ENCODE results near the gene MEG3.
A peak's percentile ranks its signal among the peaks of the same experiment; 100 is the strongest.

The MEG3 gene

DNA sequence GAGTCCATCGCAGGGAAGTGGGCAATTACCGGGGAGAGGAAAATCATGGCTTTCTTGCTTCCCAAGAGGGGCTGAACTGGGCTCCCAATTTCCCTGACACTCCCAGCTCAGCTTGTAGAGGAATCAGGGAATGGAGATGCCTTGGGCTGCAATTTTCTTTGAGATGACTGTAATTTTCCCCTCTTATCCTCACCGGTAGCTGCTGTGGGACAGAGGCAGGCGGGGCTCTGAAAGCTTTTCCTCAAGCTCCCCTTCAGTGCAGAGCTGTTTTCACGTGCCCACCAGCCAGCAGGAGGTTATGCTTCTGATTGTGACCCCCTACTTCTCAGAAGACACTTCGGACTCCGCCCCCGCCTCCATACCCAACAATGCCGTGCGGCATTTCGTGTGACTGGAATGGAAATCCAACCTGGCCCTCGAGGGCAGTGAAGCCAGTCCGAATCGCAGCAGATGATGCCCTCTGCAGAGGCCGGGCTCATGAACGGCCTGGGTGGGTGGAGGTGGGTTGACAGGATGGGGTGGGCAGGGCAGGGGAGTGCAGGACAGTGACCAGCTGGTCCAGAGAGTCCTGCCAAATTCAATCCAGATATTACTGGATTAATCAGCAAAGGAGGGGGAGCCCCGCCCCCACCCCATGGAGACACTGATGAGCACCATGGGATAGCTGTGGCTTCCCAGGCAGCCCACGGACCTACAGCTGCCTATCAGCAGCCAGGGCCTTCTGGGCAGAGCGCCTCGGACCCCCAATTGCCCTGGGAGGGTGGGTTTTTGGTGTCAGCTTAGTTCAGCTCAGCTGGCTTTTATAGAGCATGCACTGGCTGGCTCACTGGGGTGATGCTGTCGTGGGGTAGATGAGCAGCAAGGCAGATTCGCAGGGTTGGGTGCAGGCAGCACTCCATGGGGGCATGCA, 40.0 kb downstream of the MEG3 start:
- no peak for DNase-seq

DNA sequence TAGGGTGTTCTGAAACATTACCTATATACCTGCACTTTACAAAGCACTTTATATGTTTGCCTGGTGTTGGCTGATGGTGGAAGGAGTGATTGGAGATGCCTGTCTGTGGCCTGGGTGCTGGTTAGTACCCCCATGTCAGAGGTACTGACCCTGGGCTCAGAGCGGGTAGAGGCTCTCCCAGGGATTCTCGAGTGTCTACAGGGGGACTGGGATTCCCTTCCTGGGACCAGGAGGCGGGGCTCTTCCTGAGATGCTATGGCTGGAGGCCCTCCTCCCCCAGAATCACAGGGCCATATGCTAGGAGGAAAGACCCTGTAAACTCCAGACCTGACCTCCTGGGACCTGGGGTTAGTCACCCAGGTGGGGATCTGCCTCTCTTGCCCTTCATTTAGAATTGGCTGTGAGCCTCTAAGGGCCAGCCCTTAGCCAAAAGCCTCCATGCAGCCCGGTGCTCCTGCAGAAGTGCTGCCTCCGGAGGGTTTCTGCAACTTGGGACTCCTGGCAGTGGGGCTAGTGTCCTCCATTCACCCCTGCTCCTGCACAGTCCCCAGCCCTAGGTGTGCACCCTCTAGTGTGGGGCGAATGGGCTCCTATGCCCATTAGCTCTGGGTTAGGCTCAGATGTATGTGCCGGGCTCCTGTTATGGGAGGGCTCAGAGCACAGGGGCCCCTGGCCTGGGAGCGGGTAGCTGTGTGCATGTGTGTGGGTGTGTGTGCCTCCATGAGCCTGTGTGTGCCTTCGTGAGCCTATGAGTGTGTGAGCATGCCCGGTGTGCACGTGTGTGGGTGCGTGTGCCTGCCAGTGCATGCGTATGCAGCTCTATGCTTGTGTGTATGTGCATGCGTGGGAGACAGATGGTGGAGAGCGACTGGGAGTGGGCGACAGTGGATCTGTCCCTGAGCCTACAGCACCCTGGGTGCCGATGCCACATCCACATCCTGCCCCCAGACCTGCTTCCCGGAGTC, 41.0 kb downstream of the MEG3 start:
- no peak for DNase-seq

DNA sequence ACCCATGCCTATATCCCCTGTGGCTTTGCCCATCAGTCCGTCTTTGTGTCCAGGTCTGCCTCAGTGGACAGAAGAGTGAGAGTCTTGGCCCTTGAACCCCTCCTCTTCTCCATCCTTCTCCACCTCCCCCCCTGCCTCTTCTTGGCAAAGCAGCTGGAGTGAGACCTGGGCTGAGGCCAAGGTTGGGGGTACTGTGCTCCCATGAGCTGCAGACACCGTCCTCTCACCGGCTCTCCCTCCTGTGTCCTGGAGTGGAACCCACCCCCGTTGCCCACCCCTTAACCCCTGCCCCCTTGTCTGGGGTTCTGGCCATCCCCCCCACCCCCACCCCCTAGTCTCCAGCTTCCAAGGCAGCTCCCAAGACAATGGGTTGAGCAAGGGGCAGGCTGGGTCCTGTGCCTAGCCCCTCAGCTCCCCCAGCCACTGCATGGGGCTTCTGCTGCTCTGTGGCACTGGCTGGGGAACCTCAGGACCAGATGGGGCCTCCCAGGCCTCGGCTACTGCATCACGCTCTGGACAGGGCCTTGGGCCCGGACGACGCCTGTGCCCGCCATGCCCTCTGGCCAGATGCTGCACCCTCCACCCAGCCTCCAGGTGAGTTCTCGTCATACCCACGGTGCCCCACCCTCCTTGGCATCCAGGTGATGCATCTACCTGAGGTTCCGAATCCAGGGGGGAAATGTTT, 41.9 kb downstream of the MEG3 start:
- DNase-seq, result no peak

DNA sequence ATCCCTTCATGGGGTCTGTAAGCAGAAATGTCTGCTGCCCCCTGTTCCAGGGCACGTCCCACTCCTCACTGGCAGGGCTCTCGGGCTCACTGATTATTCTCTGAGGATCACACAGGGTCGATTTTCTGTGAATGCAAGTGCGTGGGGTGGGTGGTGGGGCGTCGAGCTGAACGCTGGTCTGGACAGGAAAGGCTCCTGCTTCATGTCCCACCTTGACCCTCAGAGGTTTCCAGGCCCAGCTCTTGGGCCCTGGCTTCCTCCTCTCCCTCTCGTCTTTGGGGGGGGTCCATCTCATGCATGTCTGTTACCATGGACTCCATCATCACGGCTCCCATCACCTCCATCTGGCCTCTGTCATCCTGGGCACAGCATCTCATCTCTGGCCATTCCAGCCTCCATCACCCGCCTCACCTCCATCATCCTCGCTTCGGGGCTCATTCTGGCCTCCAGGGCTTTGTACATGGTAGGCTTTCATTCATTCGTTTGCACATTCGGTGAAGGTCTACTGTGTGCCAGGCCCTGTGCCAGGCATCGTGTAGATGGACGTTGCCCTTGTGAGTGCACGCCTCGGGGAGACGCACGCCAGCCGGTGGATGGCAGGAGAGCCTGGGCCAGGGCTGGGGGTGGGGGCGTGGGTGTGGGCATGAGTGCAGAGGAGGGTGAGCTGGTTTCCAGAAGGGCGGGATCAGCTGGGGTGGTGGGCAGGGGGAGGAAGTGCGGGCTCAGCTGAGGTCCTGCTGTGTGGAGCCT, 42.9 kb downstream of the MEG3 start:
- no peak for DNase-seq

DNA sequence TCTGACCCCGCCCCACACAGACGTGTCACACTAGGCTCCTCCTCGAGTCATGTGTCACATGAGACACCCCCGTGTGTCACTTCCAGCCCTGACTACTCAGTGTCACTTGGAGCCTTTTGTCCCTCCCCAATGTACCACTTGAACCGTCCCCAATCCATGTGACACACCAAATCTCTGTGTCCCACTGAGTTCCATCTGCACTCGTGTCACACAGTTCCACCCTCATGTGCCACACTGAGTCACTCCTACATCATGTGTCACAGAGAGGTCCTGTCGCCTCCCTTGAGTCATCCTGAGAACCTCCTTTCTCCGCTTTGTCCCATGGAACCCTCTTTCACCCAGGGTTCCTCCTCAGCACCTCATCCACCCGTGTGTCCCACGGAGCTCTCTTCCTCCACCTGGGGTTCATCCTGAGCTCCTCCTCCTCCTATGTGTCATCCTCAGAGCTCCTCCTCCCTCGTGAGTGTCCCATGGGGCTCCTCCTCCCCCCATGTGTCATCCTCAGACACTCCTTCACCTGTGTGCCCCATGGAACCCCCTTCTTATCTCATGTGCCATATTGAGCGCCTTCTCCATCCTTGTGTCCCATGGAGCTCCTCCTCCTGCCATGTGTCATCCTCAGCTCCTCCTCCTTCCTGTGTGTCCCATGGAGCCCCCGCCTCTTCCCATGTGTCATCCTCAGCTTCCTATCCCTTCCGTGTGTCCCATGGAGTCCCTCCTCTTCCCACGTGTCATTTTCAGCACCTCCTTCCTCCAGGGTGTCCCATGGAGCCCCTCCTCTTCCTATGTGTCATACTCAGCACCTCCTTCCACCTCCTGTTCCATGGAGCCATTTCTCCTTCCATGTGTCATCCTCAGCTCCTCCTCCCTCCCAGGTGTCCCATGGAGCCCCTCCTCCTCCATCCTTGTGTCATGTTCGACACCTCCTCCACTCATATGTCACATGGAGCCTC, 45.6 kb downstream of the MEG3 start:
- DNase-seq, result peak in 1 of 2 donors; percentile 6

DNA sequence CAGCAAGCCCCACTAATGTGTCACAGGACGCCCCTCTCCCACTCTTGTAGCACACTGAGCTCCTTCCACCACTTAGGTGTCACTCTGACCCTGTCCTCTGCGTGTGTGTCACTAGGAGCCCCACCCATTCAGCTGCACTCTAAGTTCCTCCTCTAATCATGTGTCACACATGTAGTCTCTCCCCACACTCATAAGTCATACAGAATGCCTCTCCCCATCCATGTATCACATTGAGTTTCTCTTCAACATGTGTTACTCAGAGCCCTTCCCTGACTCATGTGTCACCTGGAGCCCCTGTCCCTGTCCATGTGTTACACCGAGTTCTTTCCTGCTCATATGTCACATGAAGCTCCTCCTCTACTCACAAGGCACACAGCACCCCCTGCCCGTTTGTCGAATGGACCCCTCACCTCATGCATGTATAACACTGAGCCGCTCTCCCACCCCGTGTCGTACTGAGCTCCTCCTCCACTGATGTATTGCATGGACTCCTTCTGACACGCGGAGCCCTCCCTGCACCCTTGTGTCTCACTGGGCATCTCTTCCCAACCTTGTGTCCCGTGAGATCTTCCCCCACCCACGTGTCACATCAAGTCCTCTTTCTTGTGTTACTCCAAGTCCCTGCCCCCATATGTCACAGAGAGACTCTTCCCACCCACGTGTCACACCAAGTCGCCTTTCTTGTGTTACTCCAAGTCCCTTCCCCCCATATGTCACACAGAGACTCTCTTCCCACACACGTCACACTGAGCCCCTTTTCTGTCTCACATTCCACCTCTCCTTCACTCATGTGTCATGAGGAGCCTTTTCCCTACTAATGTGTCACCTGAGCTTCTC, 46.6 kb downstream of the MEG3 start:
- no peak for DNase-seq

DNA sequence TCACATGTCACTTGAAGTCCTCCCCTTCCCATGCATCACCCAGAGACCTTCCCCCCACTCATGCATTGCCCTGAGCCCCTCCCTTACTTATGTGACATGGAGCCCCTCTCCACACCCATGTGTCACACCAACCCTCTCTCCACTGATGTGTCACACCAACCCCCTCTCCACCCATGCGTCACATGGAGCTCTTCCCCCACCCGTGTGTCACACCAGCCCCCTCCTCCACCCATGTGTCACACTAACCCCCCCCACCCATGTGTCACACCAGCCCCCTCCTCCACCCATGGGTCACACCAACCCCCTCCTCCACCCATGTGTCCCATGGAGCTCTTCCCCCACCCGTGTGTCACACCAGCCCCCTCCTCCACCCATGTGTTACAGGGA, 47.2 kb downstream of the MEG3 start:
- DNase-seq, result no peak

DNA sequence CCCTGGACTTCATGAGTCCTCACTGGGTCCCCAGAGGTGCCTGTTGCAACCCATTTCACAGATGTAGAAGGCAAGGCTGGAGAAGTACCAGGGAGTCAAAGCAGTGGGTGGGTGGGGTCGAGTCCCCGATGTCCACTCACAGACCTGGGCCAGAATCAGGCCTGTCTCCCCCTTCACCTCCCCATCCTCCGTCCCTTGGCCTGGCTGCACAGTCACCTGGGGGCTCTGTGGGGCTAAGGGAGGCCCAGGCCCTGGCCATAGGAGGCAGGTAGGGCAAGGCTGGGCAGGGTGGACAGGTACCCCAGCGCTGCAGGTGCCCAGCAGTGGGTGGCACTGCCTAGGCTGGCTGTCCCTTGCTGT, 48.1 kb downstream of the MEG3 start:
- DNase-seq, result no peak

DNA sequence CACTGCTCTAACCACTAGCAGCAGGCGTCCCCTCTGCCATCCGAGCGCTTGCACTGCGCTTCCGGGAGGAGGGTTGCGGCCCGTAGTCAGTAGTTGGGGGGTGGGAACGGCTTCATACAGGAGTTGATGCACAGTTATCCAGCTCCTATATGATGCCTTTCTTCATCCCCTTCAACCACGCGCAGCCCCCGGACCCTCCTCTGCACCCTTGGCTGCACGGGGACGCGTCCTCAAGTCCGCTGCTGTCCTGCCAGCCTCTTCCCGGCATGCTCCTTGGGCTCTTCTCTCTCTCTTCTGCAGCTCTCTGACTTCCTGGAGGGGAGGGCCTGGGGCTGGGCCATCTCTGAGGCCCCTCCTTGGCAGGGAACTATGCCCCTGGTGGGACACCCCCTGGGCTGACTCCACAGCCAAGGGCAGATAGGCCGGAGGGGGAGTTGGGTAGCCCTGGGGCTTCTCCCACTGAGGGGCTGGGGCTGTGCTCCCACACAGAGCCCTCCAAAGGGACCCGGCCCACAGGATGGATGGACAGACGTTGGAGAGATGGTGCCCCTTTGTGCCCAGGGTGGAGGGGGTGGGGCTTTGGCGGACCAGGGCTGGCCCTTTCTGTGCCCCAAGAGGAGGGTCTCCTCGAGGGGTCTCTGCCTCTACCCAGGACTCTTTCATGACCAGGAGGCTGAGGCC, 48.6 kb downstream of the MEG3 start:
- no peak for DNase-seq

DNA sequence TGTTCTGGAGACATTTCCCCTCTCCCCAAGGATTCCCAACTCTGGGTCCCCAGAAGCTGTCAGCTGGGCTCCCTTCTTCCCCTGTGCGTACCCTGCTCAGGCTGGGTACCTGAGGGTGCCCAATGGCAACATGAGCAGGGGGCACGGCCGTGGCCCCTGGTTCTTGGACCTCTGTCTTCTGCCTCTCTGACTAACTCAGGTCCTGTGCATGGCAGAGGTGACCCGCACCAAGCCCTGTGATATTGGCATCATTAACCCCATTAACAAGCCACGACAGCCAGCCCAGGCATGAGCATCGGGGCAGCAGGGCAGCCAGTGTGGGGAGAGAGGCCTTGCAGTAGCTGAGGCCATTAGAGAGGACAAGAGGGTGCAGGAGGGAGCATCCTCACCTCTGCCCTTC, 49.2 kb downstream of the MEG3 start:
- no peak for DNase-seq

DNA sequence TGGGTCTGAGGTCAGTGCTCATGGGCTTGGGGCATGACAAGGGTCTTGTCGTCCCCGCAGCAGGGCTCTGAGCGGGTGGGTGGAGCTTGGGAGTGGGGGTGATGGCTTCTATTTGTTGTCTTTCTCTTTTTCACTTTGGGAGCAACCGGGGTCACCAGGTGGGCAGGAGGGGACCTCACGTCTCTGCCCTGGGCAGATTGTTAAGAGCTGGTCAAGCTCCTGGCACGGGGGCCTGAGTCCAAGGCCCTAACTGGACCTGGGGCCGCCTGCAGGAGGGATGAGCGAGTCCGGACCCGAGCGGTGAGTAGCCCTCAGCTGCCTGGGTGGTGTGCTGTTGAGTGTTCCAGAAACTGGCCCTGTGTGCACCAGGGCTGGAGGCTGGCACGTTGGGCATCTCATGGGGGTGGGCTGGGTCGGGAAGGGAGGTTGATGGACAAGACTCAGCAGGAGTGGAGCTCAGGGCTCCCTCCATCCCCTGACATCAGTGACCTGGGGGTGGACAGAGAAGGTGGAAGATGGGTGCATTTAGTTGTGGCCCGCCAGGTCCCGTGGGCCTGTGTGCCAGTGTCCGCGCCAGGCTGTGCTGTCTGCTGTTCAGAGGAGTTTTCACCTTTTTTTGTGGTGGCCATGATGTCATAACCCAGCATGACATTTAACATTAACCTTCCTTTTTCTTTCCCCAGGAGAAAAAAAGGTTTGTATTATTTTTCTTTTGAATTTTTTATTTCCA, 50.1 kb downstream of the MEG3 start:
- no peak for DNase-seq

DNA sequence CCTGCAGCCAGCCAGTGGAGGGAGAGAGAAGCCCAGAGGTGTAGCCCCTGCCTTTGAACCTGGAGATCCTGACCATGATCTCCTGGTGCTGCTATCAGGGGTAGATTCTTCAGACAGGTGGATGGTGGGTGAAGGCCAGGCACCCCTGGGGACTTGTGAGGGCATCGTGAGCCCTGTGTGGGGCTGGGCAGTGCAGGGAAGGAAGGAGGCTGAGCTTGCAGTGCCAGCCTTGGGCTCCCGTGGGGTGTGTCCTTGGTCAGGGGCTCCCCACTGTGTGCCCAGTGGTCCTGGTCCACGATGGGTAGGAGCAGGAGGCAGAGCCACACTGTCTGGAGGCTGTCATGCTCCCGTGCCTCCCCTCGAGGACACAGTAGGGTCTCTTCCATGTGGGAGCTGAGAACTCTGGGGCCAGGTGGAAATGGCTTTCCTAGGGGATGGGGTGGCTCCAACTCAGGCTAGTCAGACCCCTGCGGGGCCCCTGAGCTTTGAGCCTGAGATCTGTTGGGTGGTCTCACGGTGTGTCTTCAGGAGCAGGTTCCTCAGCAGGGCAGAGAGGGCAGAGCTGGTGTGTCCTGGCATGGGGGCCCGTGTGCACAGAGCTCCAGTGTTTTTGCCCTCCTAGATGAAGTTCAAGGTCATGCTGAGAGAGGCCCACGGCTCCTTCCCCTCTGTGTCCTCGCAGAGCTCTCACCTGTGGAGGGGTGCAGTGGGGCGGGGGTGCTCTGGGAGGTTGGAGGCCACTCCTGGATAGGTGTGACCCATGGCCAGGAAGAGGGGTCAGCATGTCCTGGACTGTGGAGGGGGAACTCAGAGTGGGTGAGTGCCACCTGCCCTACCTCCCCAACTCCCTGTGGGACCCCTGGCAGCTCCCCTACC, 52.6 kb downstream of the MEG3 start:
- DNase-seq, result no peak

DNA sequence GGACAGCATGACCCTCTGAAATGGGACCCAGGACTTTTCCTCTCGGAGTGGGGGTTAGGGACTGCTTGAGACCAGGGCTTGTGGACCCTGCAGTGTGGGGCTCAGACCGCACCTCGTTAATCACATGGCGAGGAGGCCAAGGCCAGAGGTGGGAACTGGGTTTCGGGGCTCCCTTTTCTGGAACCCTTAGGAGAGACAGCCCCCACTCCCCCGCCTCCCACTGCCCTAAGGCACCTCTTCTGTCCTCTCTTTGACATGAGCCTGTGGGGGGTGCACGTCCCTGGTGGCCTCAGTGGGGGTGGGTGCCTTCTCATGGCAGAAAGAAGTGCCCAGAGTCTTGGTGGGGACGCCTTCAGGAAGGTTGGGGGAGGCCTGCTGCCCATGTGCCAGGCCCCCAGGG, 53.3 kb downstream of the MEG3 start:
- DNase-seq, result no peak

DNA sequence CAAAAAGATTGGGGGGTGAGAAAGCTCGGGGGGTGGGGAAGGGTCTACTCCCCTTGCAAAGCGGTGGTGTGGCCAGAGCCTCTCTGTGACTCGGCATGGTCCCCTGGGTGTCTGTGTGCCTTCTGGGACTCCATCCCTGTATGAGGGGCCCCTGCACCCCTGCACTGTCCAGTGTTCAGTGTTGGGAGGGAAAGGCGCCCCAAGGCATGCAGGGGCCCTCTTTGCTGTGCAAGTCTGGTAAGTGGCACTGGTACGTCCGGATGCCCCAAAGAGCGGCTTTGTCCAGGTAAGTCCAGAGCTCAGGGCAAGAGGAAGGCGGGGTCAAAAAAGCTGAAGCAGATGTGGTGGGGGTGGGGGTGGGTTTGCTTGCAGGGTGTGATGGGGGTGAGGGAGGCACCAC, 53.9 kb downstream of the MEG3 start:
- no peak for DNase-seq

DNA sequence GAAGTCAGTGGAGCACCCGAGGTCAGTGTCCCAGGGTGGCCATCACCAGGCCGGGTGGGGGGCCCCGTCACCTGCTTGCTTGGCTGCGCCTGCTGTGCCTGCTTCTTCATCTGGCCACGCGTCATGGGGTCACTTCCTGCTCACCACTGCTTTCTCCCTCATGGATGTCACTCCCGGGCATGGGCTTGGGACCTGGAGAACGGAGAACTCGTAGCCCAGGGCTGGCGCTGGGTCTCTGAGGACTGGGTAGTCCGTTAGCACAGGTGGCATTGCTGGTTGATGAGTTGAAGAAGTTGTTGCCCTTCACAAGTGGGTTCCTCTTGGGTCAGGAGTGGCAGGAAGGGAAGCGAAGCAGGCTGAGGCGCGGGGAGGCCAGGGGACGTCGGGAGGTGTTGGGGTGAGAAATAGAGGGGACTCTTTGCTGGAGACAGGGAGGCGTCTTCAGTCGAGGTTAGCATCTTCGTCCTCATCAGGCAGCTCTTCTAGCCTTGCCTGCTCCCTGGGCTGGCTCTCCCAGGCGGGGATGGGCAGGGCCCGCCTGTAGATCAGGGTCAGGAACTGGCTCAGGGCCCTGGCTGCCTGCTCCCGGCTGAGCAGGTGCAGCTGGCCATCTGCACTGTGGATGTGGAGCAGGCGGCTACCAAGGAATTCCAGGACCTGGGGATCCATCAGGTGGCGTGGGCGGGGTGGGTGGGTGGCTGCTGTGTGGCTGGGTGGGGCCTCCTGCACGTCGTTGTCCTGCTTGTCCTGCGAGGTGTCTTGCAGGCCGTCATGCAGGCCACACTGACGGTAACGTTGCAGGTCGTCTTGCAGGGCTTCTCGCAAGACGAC, 54.6 kb downstream of the MEG3 start:
- no peak for DNase-seq

DNA sequence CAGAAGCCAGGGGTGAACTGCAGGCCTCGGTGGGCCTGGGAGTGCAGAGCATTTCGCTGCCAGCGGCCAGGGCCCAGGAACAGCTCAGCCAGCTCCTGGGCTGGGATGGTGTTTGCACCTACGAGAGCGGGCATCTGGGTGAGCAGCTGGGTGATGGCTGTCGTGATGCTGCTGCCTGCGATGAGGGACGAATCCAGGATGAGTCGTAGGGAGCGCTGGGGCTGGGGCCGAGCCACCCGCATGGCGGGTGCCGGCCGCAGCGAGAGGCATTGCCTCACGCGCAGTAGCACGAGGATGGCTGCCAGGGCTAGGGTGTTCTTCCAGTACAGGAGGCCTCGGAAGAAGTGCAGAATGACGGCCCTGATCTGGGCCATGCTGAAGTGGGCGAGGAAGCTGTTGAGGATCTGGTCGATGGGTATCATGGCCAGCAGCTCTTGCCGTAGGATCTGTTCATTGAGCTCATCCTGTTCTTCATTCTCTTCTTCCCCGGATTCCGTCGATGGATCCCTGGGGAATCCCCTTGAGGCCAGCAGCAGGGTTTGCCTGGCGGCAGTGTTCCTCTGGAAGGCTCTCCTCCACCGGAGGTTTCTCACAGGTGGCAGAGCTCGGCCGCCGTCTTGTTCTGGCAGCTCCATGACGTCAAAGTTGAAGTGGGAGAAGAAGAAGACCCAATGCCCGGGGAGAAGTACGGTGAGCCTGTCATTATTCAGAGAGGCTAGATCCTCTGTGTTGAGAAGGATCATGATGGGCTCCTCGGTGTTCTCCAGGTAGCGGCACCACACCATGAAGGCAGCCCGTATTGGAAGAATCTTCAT, 55.5 kb downstream of the MEG3 start:
- no peak for DNase-seq
